DOHH2 (cell line): ENCODE measurements around the gene DSCAML1.

ENCODE experiments used
- H3F3A ChIP-seq: fragments of 200-600 bp; sonication (generic), shearing (Covaris generic); 2 replicates; pipeline ENCODE4 v1.6.0; 2016; ENCODE audit warnings: antibody characterized with exemption, mild to moderate bottlenecking; ENCODE audit not compliant: control insufficient read depth, insufficient read depth
- H3K27ac ChIP-seq: fragments of 200-600 bp; sonication (generic); 2 replicates; pipeline ENCODE4 v1.5.1; 2014; ENCODE audit warnings: low read depth, mild to moderate bottlenecking, low read length, moderate library complexity
- H3K27me3 ChIP-seq: fragments of 200-600 bp; sonication (generic); 2 replicates; pipeline ENCODE4 v1.6.1; 2014; ENCODE audit warnings: mild to moderate bottlenecking, low read length, mixed read lengths; ENCODE audit not compliant: control insufficient read depth
- H3K36me3 ChIP-seq: fragments of 200-600 bp; sonication (generic); 2 replicates; pipeline ENCODE4 v1.6.1; 2014; ENCODE audit warnings: mild to moderate bottlenecking, low read length, moderate library complexity, mixed read lengths; ENCODE audit not compliant: control insufficient read depth
- H3K4me1 ChIP-seq: fragments of 200-600 bp; sonication (generic); 2 replicates; pipeline ENCODE4 v1.6.1; 2014; ENCODE audit warnings: mild to moderate bottlenecking, low read length, mixed read lengths; ENCODE audit not compliant: control insufficient read depth
- H3K4me2 ChIP-seq: fragments of 200-600 bp; sonication (generic); 2 replicates; pipeline ENCODE4 v1.6.0; 2014; ENCODE audit warnings: mild to moderate bottlenecking, low read length, moderate library complexity
- H3K4me3 ChIP-seq: fragments of 200-600 bp; sonication (generic); 2 replicates; pipeline ENCODE4 v1.5.1; 2014; ENCODE audit warnings: mild to moderate bottlenecking, low read length, mixed read lengths
- H3K79me2 ChIP-seq: fragments of 200-600 bp; sonication (generic); 2 replicates; pipeline ENCODE4 v1.6.1; 2014; ENCODE audit warnings: mild to moderate bottlenecking, low read length, mixed read lengths; ENCODE audit not compliant: control insufficient read depth
- H3K9me2 ChIP-seq: fragments of 200-600 bp; sonication (generic); replicated peaks from 2 replicates; pipeline ENCODE4 v1.6.1; 2014; ENCODE audit warnings: mild to moderate bottlenecking, low read length, mixed read lengths; ENCODE audit not compliant: control insufficient read depth
- H3K9me3 ChIP-seq: fragments of 200-600 bp; sonication (generic); 2 replicates; pipeline ENCODE4 v1.6.1; 2014; ENCODE audit warnings: antibody characterized with exemption, low read length, mixed read lengths; ENCODE audit not compliant: control insufficient read depth, insufficient read depth
- H4K20me1 ChIP-seq: fragments of 200-600 bp; sonication (generic); 2 replicates; pipeline ENCODE4 v1.6.0; 2014; ENCODE audit warnings: low read depth, mild to moderate bottlenecking, antibody characterized with exemption, low read length, moderate library complexity; ENCODE audit not compliant: control insufficient read depth, insufficient read depth
- CTCF ChIP-seq: fragments of 200-600 bp; sonication (generic); IDR thresholded peaks from one replicate; pipeline ENCODE4 v1.5.1; 2014; ENCODE audit warnings: antibody characterized with exemption, mild to moderate bottlenecking, low read depth, low read length; ENCODE audit not compliant: poor library complexity, severe bottlenecking
- EZH2phosphoT487 ChIP-seq: fragments of 200-600 bp; sonication (generic); IDR thresholded peaks from 2 replicates; pipeline ENCODE4 v1.6.1; 2017; ENCODE audit warnings: borderline replicate concordance, mild to moderate bottlenecking, antibody characterized with exemption, low read length, moderate library complexity, mixed read lengths

The DSCAML1 gene

GRCh38 chr11:117434481-117434880, 362.5 kb downstream of the DSCAML1 start:
- no peaks in the 10 kb centered on the region for H3K36me3 ChIP-seq
- H3K27ac ChIP-seq: no peak overlapping the region
- H3K4me2 ChIP-seq: no peak overlapping the region
- no peak for TF ChIP-seq EZH2phosphoT487
- TF ChIP-seq CTCF: no peak
- H3K27me3 ChIP-seq: 0 out of 2 replicates have a peak, but pooled peaks cover 5% of the 10 kb centered on the region
- H3K9me2 ChIP-seq: no peaks in the 10 kb centered on the region
- no peak overlapping the region for H3K4me3 ChIP-seq
- H3K4me1 ChIP-seq: no peaks in the 10 kb centered on the region
- H4K20me1 ChIP-seq: no peaks in the 10 kb centered on the region
- H3K79me2 ChIP-seq: no peaks in the 10 kb centered on the region
- H3F3A ChIP-seq: no peaks in the 10 kb centered on the region
- no peaks in the 10 kb centered on the region for H3K9me3 ChIP-seq

GRCh38 chr11:117433717-117434116, 363.3 kb downstream of the DSCAML1 start:
- TF ChIP-seq EZH2phosphoT487 (no peak), CTCF (no peak)
- Histone ChIP-seq H3K4me1 (no peaks in the 10 kb centered on the region), H3K9me2 (no peaks in the 10 kb centered on the region), H3K4me2 (no peak overlapping the region), H4K20me1 (no peaks in the 10 kb centered on the region), H3K9me3 (no peaks in the 10 kb centered on the region), H3K27me3 (0 out of 2 replicates have a peak, but pooled peaks cover 5% of the 10 kb centered on the region), H3K36me3 (no peaks in the 10 kb centered on the region), H3K4me3 (no peak overlapping the region), H3K27ac (no peak overlapping the region), H3K79me2 (no peaks in the 10 kb centered on the region), H3F3A (no peaks in the 10 kb centered on the region)

GRCh38 chr11:117431436-117431835, 365.6 kb downstream of the DSCAML1 start:
- Histone ChIP-seq H3K36me3 (no peaks in the 10 kb centered on the region), H3K27ac (no peak overlapping the region), H3K9me3 (no peaks in the 10 kb centered on the region), H3K27me3 (0 out of 2 replicates have a peak, but pooled peaks cover 5% of the 10 kb centered on the region), H3K4me2 (no peak overlapping the region), H3K4me3 (no peak overlapping the region), H3F3A (no peaks in the 10 kb centered on the region), H3K9me2 (no peaks in the 10 kb centered on the region), H3K79me2 (no peaks in the 10 kb centered on the region), H3K4me1 (no peaks in the 10 kb centered on the region), H4K20me1 (no peaks in the 10 kb centered on the region)
- TF ChIP-seq EZH2phosphoT487: no peak
- no peak for TF ChIP-seq CTCF
